Measurements from ENCODE around the gene ZNF442. TPM values are rescaled to one million over a fixed set of nuclear protein-coding genes. Genes with fewer than 3 reads are reported as not detected.

ZNF442 gene
- total RNA-seq, 1 donor from 2014 or later, result 14.9 TPM

DNA sequence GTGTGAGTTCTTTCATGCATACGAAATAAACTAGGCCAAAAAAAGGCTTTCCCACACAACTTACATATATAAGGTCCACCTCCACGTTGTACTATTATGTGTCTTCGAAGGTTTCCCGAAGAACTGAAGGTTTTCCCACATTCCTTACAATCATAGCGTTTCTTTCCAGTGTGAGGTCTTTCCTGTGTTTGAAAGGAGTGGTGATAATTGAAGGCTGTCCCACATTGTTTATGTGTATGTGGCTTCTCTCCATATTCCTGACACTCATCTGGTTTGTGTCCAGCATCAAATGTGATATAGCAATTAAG lies 14.6 kb downstream of the ZNF442 start:
- H3K4me1 Mint-ChIP-seq, result no peaks in the 10 kb centered on the region
- peaks cover 50% of the 10 kb centered on the region for H3K9me3 ChIP-seq (ENCODE audit: low read depth)
- no peak overlapping the region for H2AFZ ChIP-seq (replicated peaks)
- no peaks in the 10 kb centered on the region for H4K20me1 ChIP-seq (ENCODE audit: low read depth)
- H3K27me3 ChIP-seq, result no peaks in the 10 kb centered on the region
- H3K36me3 ChIP-seq, result peaks cover 27% of the 10 kb centered on the region
- H3K27ac ChIP-seq, result no peak overlapping the region
- TF ChIP-seq EZH2 (IDR thresholded peaks at IDR 0.05) (no peak), EZH2phosphoT487 (IDR thresholded peaks at IDR 0.05) (no peak)
- TF ChIP-seq, protein P1, sequence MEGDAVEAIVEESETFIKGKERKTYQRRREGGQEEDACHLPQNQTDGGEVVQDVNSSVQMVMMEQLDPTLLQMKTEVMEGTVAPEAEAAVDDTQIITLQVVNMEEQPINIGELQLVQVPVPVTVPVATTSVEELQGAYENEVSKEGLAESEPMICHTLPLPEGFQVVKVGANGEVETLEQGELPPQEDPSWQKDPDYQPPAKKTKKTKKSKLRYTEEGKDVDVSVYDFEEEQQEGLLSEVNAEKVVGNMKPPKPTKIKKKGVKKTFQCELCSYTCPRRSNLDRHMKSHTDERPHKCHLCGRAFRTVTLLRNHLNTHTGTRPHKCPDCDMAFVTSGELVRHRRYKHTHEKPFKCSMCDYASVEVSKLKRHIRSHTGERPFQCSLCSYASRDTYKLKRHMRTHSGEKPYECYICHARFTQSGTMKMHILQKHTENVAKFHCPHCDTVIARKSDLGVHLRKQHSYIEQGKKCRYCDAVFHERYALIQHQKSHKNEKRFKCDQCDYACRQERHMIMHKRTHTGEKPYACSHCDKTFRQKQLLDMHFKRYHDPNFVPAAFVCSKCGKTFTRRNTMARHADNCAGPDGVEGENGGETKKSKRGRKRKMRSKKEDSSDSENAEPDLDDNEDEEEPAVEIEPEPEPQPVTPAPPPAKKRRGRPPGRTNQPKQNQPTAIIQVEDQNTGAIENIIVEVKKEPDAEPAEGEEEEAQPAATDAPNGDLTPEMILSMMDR (IDR thresholded peaks at IDR 0.05), result no peak
- no peaks in the 10 kb centered on the region for H3K27me3 Mint-ChIP-seq (ENCODE audit: insufficient read depth, low read depth)
- peaks cover 79% of the 10 kb centered on the region for H3K9me3 Mint-ChIP-seq
- H3K4me1 ChIP-seq, result no peaks in the 10 kb centered on the region
- H3K9ac ChIP-seq, result no peak overlapping the region
- H3K36me3 Mint-ChIP-seq, result peaks cover 65% of the 10 kb centered on the region
- no peak for DNase-seq (ENCODE audit: low spot score)
- H3F3A ChIP-seq (ENCODE audit: low read depth), result no peaks in the 10 kb centered on the region
- H3K4me3 ChIP-seq, result no peak overlapping the region
- H3K79me2 ChIP-seq (ENCODE audit: low read depth), result no peaks in the 10 kb centered on the region
- H3K4me3 Mint-ChIP-seq, result no peak overlapping the region
- no peak overlapping the region for H3K27ac Mint-ChIP-seq
- no peak overlapping the region for H3K4me2 ChIP-seq

DNA sequence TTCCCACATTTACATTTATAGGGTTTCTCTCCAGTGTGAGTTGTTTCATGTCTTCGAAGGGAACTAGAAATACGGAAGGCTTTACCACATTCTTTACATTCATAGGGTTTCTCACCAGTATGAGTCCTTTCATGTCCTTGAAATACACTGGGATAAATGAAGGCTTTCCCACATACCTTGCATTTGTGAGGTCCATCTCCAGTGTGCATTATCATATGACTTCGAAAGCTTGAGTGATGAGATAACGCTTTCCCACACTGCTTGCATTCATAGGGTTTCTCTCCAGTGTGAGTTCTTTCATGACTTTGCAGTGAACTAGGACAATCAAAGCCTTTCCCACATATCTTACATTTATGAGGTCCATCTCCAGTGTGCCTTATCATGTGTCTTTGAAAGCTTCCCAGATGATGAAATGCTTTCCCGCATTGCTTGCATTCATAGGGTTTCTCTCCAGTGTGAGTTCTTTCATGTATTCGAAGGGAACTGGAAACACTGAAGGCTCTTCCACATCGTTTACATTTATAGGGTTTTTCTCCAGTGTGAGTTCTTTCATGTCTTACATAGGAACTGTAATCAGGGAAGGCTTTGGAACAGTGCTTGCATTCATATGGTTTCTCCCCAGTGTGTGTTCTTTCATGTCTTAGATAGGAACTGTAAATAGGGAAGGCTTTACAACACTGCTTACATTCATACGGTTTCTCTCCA lies 15.1 kb downstream of the ZNF442 start:
- Histone ChIP-seq H3K9ac (no peak overlapping the region), H3K4me1 (no peaks in the 10 kb centered on the region), H3K4me3 (no peak overlapping the region), H4K20me1 (ENCODE audit: low read depth) (no peaks in the 10 kb centered on the region), H3F3A (ENCODE audit: low read depth) (no peaks in the 10 kb centered on the region), H3K27me3 (no peaks in the 10 kb centered on the region), H3K4me2 (no peak overlapping the region), H2AFZ (replicated peaks) (no peak overlapping the region), H3K79me2 (ENCODE audit: low read depth) (no peaks in the 10 kb centered on the region), H3K27ac (no peak overlapping the region), H3K36me3 (peaks cover 27% of the 10 kb centered on the region), H3K9me3 (ENCODE audit: low read depth) (peaks cover 50% of the 10 kb centered on the region)
- Mint-ChIP-seq H3K4me3 (no peak overlapping the region), H3K36me3 (peaks cover 68% of the 10 kb centered on the region), H3K9me3 (peaks cover 81% of the 10 kb centered on the region), H3K4me1 (no peaks in the 10 kb centered on the region), H3K27me3 (ENCODE audit: insufficient read depth, low read depth) (no peaks in the 10 kb centered on the region), H3K27ac (no peak overlapping the region)
- TF ChIP-seq EZH2 (IDR thresholded peaks at IDR 0.05) (no peak), EZH2phosphoT487 (IDR thresholded peaks at IDR 0.05) (no peak)
- TF ChIP-seq, protein P1 (IDR thresholded peaks at IDR 0.05), result no peak
- DNase-seq (ENCODE audit: low spot score), result no peak

DNA sequence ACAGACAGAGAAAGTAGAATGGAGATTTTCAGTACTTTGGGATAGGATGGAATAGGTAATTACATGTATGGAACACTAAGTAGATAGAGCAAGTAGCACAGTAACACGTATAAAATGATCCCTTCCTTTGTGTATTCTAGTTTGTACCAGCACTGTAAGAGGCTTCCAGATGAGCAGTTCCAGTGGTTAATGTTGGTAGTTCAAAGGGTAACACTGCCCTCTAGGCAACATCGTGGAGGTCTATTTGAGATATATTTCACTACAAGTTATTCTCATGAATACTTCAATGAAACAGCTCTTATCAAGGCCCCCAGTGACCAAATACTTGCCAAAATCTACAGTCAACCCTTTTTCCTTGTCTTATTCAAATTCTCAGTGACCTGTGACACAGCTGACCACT lies 18.6 kb downstream of the ZNF442 start:
- H3K27me3 Mint-ChIP-seq (ENCODE audit: insufficient read depth, low read depth), result no peaks in the 10 kb centered on the region
- H3K4me3 Mint-ChIP-seq, result no peak overlapping the region
- no peaks in the 10 kb centered on the region for H4K20me1 ChIP-seq (ENCODE audit: low read depth)
- H3K9me3 ChIP-seq (ENCODE audit: low read depth), result peaks cover 47% of the 10 kb centered on the region
- H3K4me1 Mint-ChIP-seq, result no peaks in the 10 kb centered on the region
- H3K79me2 ChIP-seq (ENCODE audit: low read depth), result no peaks in the 10 kb centered on the region
- no peaks in the 10 kb centered on the region for H3K27me3 ChIP-seq
- H2AFZ ChIP-seq (replicated peaks), result no peak overlapping the region
- no peak overlapping the region for H3K4me2 ChIP-seq
- no peak overlapping the region for H3K9ac ChIP-seq
- H3K27ac Mint-ChIP-seq, result no peak overlapping the region
- H3K9me3 Mint-ChIP-seq, result peaks cover 77% of the 10 kb centered on the region
- no peaks in the 10 kb centered on the region for H3K4me1 ChIP-seq
- peaks cover 54% of the 10 kb centered on the region for H3K36me3 Mint-ChIP-seq
- H3K27ac ChIP-seq, result no peak overlapping the region
- H3K36me3 ChIP-seq, result peaks cover 24% of the 10 kb centered on the region
- no peak for DNase-seq (ENCODE audit: low spot score)
- no peaks in the 10 kb centered on the region for H3F3A ChIP-seq (ENCODE audit: low read depth)
- no peak overlapping the region for H3K4me3 ChIP-seq
- no peak for TF ChIP-seq EZH2 (IDR thresholded peaks at IDR 0.05)
- TF ChIP-seq, protein P1 (IDR thresholded peaks at IDR 0.05), result no peak
- TF ChIP-seq EZH2phosphoT487 (IDR thresholded peaks at IDR 0.05), result no peak

Measured in neural progenitor cell (in vitro differentiated cells).